Central memory CD8-positive, alpha-beta T cell (primary cell): ENCODE measurements around the gene SYS1.
A peak's percentile ranks its signal among the peaks of the same experiment; 100 is the strongest.

ENCODE experiments used
- ATAC-seq: fragments of 150-1000 bp; cut with Tn5 transposase; replicated peaks from 2 replicates; pipeline ENCODE4 v1.10.0; 2022; ENCODE audit warnings: mild to moderate bottlenecking, moderate FRiP score, moderate number of reproducible peaks; ENCODE audit not compliant: poor library complexity, severe bottlenecking; ENCODE audit errors: extremely low read depth
- DNase-seq, 2 donors: peaks; one replicate each; pipeline ENCODE4 v3.0.0; 2021; ENCODE audit warnings: low spot score in 2 of 2
- H3K27ac Mint-ChIP-seq: one replicate; pipeline ENCODE4 v1.8.0; 2022; ENCODE audit warnings: low read depth, mild to moderate bottlenecking, moderate library complexity, mixed read lengths
- H3K27me3 Mint-ChIP-seq: one replicate; pipeline ENCODE4 v1.8.0; 2022; ENCODE audit warnings: mixed read lengths
- H3K36me3 Mint-ChIP-seq: one replicate; pipeline ENCODE4 v1.8.0; 2022; ENCODE audit warnings: mild to moderate bottlenecking, moderate library complexity, mixed read lengths; ENCODE audit not compliant: insufficient read depth
- H3K4me1 Mint-ChIP-seq: one replicate; pipeline ENCODE4 v1.8.0; 2022; ENCODE audit warnings: mixed read lengths
- H3K4me3 Mint-ChIP-seq: one replicate; pipeline ENCODE4 v1.8.0; 2022; ENCODE audit warnings: mild to moderate bottlenecking, moderate library complexity, mixed read lengths
- H3K9me3 Mint-ChIP-seq: one replicate; pipeline ENCODE4 v1.8.0; 2022; ENCODE audit warnings: mixed read lengths

Gene SYS1

DNA sequence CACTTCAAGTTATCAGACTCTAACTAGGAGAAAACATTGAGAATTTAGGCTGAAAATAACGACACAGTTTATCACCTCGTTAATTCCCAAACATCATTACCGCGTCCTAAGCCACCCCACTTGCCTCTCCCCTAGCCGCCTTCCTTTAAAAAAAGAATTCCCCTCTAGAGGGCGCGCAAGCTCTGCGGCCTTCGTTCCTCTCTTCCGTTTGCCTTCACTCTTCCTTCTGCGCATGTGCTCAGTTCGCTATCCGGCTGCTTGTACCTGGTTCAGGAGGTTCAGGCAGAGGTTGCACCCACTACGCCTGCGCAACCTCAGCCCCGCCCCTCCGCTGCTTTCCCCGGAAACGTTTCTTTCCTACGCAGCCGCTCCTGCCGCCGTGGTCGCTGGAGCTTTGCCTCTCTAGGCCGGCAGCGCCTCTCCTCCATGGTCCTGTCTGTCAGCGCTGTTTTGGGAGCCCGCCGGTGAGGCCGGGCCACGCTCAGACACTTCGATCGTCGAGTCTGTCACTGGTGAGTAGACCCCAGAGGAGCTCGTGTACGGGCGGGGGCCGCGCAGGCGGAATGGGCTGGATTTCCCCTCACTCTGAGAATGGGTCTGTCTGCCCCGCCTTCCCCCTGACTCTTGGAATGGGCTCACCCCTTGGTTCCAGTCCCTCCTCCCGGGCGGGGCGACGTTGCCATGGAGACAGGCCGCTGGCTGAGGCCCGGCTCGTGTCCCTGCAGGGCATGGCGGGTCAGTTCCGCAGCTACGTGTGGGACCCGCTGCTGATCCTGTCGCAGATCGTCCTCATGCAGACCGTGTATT, at the start of gene SYS1:
TSS of gene SYS1 (plus strand) at position 353 of the 807 bp plus-strand sequence. CDS start at position 729, 376 bp downstream.
- H3K4me1 Mint-ChIP-seq: peaks cover 41% of the 10 kb centered on the region
- H3K9me3 Mint-ChIP-seq: no peaks in the 10 kb centered on the region
- no peaks in the 10 kb centered on the region for H3K27me3 Mint-ChIP-seq
- DNase-seq (peak; percentile 98), ATAC-seq (peak; percentile 86)
- H3K27ac Mint-ChIP-seq: peak within 1 kb of the TSS; percentile 96
- peak within 1 kb of the TSS; percentile 92 for H3K4me3 Mint-ChIP-seq
- peaks cover 29% of the 10 kb centered on the region for H3K36me3 Mint-ChIP-seq

- H3K4me1 Mint-ChIP-seq: peaks cover 13% of the 10 kb centered on the region
- peaks cover 4% of the 10 kb centered on the region for H3K36me3 Mint-ChIP-seq
- no peak for ATAC-seq
- no peak overlapping the region for H3K27ac Mint-ChIP-seq
- H3K9me3 Mint-ChIP-seq: no peaks in the 10 kb centered on the region
- DNase-seq: no peak
- H3K27me3 Mint-ChIP-seq: peaks cover 76% of the 10 kb centered on the region
- no peak overlapping the region for H3K4me3 Mint-ChIP-seq
Measured at GRCh38 chr20:45313943-45314342, 49.0 kb upstream of the SYS1 start.

DNA sequence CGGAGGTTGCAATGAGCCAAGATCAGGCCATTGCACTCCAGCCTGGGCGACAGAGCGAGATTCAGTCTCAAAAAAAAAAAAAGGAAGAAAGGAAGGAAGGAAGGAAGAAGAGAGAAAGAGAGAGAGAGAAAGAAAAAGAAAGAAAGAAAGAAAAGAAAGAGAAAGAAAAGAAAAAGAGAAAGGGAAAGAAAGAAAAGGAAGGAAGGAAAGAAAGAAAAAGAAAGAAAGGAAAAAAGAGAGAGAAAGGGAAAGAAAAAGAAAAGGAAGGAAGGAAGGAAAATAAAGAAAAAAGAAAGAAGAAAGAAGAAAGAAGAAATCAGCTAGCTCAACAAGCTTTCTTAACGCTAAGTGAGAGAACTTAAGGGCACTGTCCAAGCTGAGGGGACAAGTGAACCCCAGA, 47.3 kb upstream of the SYS1 start:
- Mint-ChIP-seq H3K27ac (no peak overlapping the region), H3K27me3 (peaks cover 60% of the 10 kb centered on the region), H3K36me3 (peaks cover 4% of the 10 kb centered on the region), H3K9me3 (no peaks in the 10 kb centered on the region), H3K4me3 (no peak overlapping the region), H3K4me1 (peaks cover 20% of the 10 kb centered on the region)
- no peak for ATAC-seq
- DNase-seq: no peak

GRCh38 chr20:45316150-45317080, 46.5 kb upstream of the SYS1 start:
- H3K36me3 Mint-ChIP-seq: peaks cover 2% of the 10 kb centered on the region
- H3K27me3 Mint-ChIP-seq: peaks cover 53% of the 10 kb centered on the region
- no peak overlapping the region for H3K27ac Mint-ChIP-seq
- no peaks in the 10 kb centered on the region for H3K9me3 Mint-ChIP-seq
- H3K4me1 Mint-ChIP-seq: peaks cover 20% of the 10 kb centered on the region
- no peak for ATAC-seq
- no peak for DNase-seq
- H3K4me3 Mint-ChIP-seq: no peak overlapping the region

DNA sequence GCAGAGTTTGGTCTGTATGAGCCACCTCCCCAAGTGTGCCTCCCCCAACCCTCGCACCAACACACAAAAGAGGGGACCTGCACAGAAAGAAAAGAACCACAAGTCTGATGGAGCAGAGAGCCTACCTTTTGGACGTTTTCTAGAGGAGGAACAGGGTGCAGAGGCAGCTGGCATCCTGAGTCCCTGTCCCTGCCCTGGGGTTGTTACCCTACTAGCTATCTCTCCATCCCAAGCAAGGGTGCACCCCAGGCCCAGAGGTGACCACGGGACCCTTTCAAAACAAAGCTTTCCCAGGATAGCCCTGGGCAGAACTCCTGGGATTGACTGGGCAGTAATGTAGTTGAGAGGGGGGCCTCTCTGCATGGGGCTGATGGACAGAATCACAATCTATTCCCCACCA, 45.1 kb upstream of the SYS1 start:
- H3K27me3 Mint-ChIP-seq: peaks cover 45% of the 10 kb centered on the region
- DNase-seq: no peak
- H3K4me3 Mint-ChIP-seq: no peak overlapping the region
- H3K36me3 Mint-ChIP-seq: peaks cover 2% of the 10 kb centered on the region
- H3K9me3 Mint-ChIP-seq: no peaks in the 10 kb centered on the region
- no peak for ATAC-seq
- H3K27ac Mint-ChIP-seq: no peak overlapping the region
- H3K4me1 Mint-ChIP-seq: peaks cover 16% of the 10 kb centered on the region

DNA sequence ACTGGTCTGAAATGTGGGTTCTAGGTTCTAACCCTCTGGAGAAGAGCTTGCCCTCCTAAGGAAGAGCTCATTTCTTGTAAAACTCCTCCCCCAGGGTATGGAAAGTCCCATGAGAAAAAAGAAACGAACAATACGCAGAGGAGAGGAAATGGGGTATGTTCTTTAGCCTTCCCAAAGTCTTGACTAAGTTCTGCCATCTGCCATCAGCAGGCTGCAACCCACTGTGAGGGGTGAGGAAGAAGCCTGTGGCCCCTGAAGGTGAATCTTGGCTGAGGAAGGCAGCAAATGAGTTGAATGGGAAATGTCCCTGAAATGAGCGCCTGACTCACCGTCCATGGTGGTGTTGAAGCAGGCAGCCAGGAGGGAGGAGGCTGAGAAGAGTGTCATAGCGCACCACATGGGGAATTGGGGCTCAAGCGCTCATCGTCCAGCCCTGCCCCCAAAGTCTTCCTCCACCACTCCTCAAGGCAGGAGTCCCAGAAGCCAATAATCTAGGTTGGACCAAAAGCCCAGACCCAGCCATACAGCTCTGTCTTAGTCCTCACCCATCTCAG, 44.5 kb upstream of the SYS1 start:
- H3K27me3 Mint-ChIP-seq: peaks cover 41% of the 10 kb centered on the region
- peaks cover 2% of the 10 kb centered on the region for H3K36me3 Mint-ChIP-seq
- H3K4me1 Mint-ChIP-seq: peaks cover 16% of the 10 kb centered on the region
- H3K4me3 Mint-ChIP-seq: no peak overlapping the region
- DNase-seq (no peak), ATAC-seq (no peak)
- no peaks in the 10 kb centered on the region for H3K9me3 Mint-ChIP-seq
- no peak overlapping the region for H3K27ac Mint-ChIP-seq

DNA sequence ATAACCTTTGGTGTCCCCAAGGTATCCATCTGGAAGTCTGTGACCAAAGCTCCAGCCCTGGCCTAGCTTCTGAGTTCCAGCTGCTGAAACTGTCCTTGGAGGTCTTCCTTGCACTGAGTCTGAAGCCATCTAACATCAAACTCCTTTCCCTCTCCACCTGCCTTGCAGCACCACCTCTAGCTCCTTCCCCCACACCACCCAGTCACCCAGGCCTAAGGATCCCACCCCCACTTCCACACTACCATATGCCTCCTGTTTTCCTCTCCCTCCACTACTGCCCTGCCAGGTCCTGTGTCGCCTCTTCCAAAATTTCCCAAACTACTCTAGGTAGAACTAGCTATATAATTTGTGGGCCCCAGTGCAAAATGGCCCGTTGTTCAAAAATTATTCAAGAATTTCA, 44.0 kb upstream of the SYS1 start:
- Mint-ChIP-seq H3K27ac (no peak overlapping the region), H3K36me3 (peaks cover 2% of the 10 kb centered on the region), H3K27me3 (peaks cover 36% of the 10 kb centered on the region), H3K9me3 (no peaks in the 10 kb centered on the region), H3K4me1 (peaks cover 16% of the 10 kb centered on the region), H3K4me3 (no peak overlapping the region)
- ATAC-seq (no peak), DNase-seq (no peak)

DNA sequence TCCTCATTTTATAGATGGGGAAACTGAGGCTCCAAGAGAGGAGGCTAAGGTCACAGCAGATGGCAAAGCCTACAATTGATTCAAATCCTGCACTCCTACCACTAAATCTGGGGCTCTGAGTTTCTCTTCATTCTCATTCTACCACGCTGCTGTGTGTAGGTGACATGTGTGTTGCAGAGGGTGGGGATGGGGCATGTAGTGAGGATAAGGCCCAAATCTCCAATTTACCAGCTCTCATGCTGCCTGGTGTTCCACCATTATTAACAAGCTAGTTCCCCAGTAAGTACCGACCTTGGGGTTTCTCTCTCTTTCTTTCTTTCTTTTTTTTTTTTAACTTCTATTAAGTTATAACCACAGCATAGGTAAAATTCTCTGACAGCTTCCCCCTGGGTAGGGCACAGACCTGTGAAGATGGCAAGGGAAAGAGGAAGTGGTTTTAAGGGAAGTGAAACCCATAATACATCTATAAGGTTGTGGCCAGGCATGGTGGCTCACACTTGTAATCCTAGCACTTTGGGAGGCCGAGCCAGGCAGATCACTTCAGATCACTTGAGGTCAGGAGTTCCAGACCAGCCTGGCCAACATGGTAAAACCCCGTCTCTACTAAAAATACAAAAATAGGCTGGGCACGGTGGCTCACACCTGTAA, 41.9 kb upstream of the SYS1 start:
- Mint-ChIP-seq H3K36me3 (peaks cover 2% of the 10 kb centered on the region), H3K4me1 (peaks cover 16% of the 10 kb centered on the region), H3K4me3 (no peak overlapping the region), H3K27me3 (peaks cover 14% of the 10 kb centered on the region), H3K9me3 (no peaks in the 10 kb centered on the region), H3K27ac (peak overlapping the region; percentile 75)
- DNase-seq: no peak
- peak; percentile 71 for ATAC-seq

GRCh38 chr20:45322952-45323383, 40.0 kb upstream of the SYS1 start:
- Mint-ChIP-seq H3K4me1 (peaks cover 16% of the 10 kb centered on the region), H3K4me3 (no peak overlapping the region), H3K27me3 (no peaks in the 10 kb centered on the region), H3K36me3 (peaks cover 2% of the 10 kb centered on the region), H3K27ac (no peak overlapping the region), H3K9me3 (no peaks in the 10 kb centered on the region)
- ATAC-seq (no peak), DNase-seq (no peak)

- Mint-ChIP-seq H3K4me3 (no peak overlapping the region), H3K36me3 (no peaks in the 10 kb centered on the region), H3K27ac (no peak overlapping the region), H3K4me1 (peaks cover 16% of the 10 kb centered on the region), H3K27me3 (no peaks in the 10 kb centered on the region), H3K9me3 (no peaks in the 10 kb centered on the region)
- no peak for ATAC-seq
- DNase-seq: no peak
Measured at GRCh38 chr20:45323731-45324130, 39.2 kb upstream of the SYS1 start.

GRCh38 chr20:45325371-45325770, 37.6 kb upstream of the SYS1 start:
- H3K4me1 Mint-ChIP-seq: peaks cover 8% of the 10 kb centered on the region
- H3K9me3 Mint-ChIP-seq: no peaks in the 10 kb centered on the region
- no peaks in the 10 kb centered on the region for H3K36me3 Mint-ChIP-seq
- H3K27me3 Mint-ChIP-seq: no peaks in the 10 kb centered on the region
- no peak overlapping the region for H3K4me3 Mint-ChIP-seq
- H3K27ac Mint-ChIP-seq: no peak overlapping the region
- no peak for DNase-seq
- ATAC-seq: no peak

DNA sequence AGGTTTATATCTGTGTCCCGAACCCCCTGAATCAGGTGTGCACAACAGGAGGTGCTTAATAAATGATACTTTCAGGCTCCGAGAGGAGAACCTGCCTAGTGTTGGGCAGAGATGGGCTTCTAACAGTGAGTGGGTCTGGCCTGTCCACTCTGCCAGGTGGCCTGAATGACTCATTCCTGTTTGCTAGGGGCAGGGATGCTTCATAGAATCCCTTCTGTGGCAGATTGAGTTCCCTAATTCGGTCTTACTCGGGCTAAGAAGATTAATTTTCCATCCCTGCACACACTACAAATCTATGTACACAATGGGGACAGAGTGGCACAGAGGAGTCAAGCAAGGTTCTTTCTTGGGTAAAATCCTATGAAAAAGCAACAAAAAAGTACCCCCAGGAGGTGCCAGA, 34.5 kb upstream of the SYS1 start:
- no peaks in the 10 kb centered on the region for H3K27me3 Mint-ChIP-seq
- H3K4me1 Mint-ChIP-seq: no peaks in the 10 kb centered on the region
- no peaks in the 10 kb centered on the region for H3K9me3 Mint-ChIP-seq
- ATAC-seq (no peak), DNase-seq (no peak)
- H3K27ac Mint-ChIP-seq: no peak overlapping the region
- H3K36me3 Mint-ChIP-seq: no peaks in the 10 kb centered on the region
- H3K4me3 Mint-ChIP-seq: no peak overlapping the region
